ENCODE results near the gene PVALEF.

DNA sequence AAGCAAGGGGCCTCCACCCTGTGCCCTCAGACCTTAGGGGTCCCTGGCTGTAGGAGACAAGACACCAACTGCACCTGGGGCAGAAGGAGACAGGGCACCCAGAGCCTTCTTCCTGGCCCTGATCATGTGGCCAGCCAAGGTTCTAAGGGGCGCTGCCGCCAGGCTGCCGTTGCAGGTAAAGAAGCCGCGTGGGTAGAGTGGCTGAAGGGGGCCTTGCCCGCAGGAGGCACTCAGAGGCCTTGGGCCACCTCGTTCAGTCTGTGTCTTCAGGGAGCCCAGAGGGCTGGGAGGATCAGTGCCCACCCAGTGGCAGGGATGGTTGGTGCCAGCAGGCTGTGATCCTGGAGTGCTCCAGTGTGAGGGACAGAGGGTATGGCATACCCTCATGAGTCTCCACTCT lies 2.3 kb downstream of the PVALEF start:
- TF ChIP-seq, protein P1, sequence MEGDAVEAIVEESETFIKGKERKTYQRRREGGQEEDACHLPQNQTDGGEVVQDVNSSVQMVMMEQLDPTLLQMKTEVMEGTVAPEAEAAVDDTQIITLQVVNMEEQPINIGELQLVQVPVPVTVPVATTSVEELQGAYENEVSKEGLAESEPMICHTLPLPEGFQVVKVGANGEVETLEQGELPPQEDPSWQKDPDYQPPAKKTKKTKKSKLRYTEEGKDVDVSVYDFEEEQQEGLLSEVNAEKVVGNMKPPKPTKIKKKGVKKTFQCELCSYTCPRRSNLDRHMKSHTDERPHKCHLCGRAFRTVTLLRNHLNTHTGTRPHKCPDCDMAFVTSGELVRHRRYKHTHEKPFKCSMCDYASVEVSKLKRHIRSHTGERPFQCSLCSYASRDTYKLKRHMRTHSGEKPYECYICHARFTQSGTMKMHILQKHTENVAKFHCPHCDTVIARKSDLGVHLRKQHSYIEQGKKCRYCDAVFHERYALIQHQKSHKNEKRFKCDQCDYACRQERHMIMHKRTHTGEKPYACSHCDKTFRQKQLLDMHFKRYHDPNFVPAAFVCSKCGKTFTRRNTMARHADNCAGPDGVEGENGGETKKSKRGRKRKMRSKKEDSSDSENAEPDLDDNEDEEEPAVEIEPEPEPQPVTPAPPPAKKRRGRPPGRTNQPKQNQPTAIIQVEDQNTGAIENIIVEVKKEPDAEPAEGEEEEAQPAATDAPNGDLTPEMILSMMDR (IDR thresholded peaks at IDR 0.05), result no peak
- TF ChIP-seq POLR2A (IDR thresholded peaks at IDR 0.05), result no peak
